Adrenal gland (tissue), 12 donors: ENCODE data around the gene SLC13A3. TPM values are rescaled to one million over a fixed set of nuclear protein-coding genes. Genes with fewer than 3 reads are reported as not detected.

Experiments
- DNase-seq, 7 donors: peaks; one replicate each; pipeline ENCODE4 v3.0.0-alpha.2; 2019 to 2020
- H3K27ac ChIP-seq, 5 donors: fragments of 200-600 bp; sonication (generic) in 4 of 5; 1 replicate in 3 of 5; 2 replicates in 2 of 5; pipeline versions ENCODE4 v1.5.1 to v1.8.0; 2016 to 2020; ENCODE audit warnings: mild to moderate bottlenecking in 1 of 5
- H3K27me3 ChIP-seq: fragments of 200-600 bp; 2 replicates; pipeline ENCODE4 v1.8.0; 2021
- H3K36me3 ChIP-seq, 2 donors: fragments of 200-600 bp; replicated peaks in 1 of 2; 1 replicate in 1 of 2; 2 replicates in 1 of 2; pipeline versions ENCODE4 v1.5.1 to v1.8.0; 2018 to 2022
- H3K4me1 ChIP-seq, 2 donors: fragments of 200-600 bp; replicated peaks in 1 of 2; 1 replicate in 1 of 2; 2 replicates in 1 of 2; pipeline versions ENCODE4 v1.5.1 to v1.8.0; 2018 to 2021
- H3K4me3 ChIP-seq, 4 donors: fragments of 200-600 bp; sonication (generic) in 3 of 4; one replicate each; pipeline ENCODE4 v1.5.1; 2016 to 2018
- H3K9me3 ChIP-seq, 3 donors: fragments of 200-600 bp; sonication (generic) in 1 of 3; replicated peaks in 1 of 3; 1 replicate in 2 of 3; 2 replicates in 1 of 3; pipeline versions ENCODE4 v1.5.1 to v1.8.0; 2016 to 2021
- CTCF ChIP-seq, 6 experiments: fragments of 450-650 bp in 4 of 6; fragments of 200-600 bp in 2 of 6; sonication (generic) in 1 of 6; IDR thresholded peaks; 1 replicate in 5 of 6; 2 replicates in 1 of 6; pipeline versions ENCODE4 v1.5.1 to v1.8.0; 2016 to 2021; ENCODE audit warnings: antibody characterized with exemption in 6 of 6, mild to moderate bottlenecking in 2 of 6, moderate library complexity in 1 of 6
- POLR2A ChIP-seq, 2 donors: fragments of 450-650 bp; IDR thresholded peaks; one replicate each; pipeline ENCODE4 v1.6.1; 2017; ENCODE audit warnings: antibody characterized with exemption in 2 of 2, mild to moderate bottlenecking in 2 of 2, moderate library complexity in 1 of 2
- WGBS, 4 donors: extraction: QIAGEN DNeasy Blood & Tissue Kit in 2 of 4; methylation state at CpG; one replicate each; pipeline versions ENCODE4 v1.1.5 to v1.1.7; 2013 to 2017; 5-methylcytosine and 5-hydroxymethylcytosine counted together
- intact Hi-C, 2 donors: fragments of 100-400 bp; cut with DNase I; formaldehyde crosslinking; loops; one replicate each; pipeline versions ENCODE4 v1.14.1 to v1.15.0; 2022 to 2023
- polyA plus RNA-seq, 3 donors: library from polyadenylated mRNA; stranded (reverse); fragments of 200-250 nt in 2 of 3; fragments of 350-450 nt in 1 of 3; fragmentation: Illumina TruSeq in 1 of 3; extraction: RNeasy Lipid Tissue Mini Kit (QIAGEN cat#74804) in 1 of 3; gene quantifications; one replicate each; pipeline ENCODE4 v1.2.3, GENCODE V29; 2013 to 2014
- total RNA-seq, 9 donors: library from RNA; depleted of rRNA in 4 of 9; stranded (reverse); fragments of >200 nt in 4 of 9; fragments of 120-200 nt in 1 of 9; fragmentation: NEBNext Ultra II Directional in 1 of 9; extraction: Animal tissue kit (Norgen Biotek cat#: 25700) in 1 of 9; gene quantifications; one replicate each; pipeline versions ENCODE4 v1.1.0 to v1.2.4, GENCODE V29; 2013 to 2023
- donor health status: healthy with polysubstance abuse.
- donor health status: Bipolar disorder and iron deficiency.
- donor health status: DM: yes; HTN: yes; CAD: no.
- donor health status: DM: no; HTN: no; CAD: no.
- donor health status: DM: no; HTN: no; CAD: no.
- donor health status: DM: yes; HTN: yes; CAD: no.

The SLC13A3 gene
- total and polyA plus RNA-seq, 12 donors, result 1.5 to 11.2 (median 3.9) TPM

DNA sequence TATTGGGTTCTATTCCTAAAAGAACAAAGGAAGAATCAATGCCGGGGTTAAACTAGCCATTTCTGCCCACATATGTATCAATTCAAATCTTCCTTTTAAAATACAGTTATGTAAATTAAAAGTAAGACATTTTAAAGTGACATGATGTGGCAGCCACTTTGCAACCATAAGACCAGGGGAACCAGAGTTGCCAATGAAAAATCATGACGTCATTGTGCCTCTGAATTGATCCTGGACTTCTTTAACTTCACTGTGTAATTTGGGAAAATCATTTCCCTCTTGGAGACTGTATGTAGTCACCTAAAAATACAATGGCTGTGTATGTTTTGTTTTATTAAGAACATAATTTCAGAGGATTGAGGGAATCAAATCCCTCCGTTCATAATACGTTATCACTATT, 42.2 kb downstream of the SLC13A3 start:
- no peak for TF ChIP-seq CTCF (IDR thresholded peaks at IDR 0.05)
- no peak for TF ChIP-seq POLR2A (IDR thresholded peaks at IDR 0.05)
- 90 to 96% (median 94%) methylated on average over 4 of the region's 4 CpGs for WGBS, 4 donors
- no peak overlapping the region for H3K27ac ChIP-seq
- no peaks in the 10 kb centered on the region for H3K27me3 ChIP-seq
- no peaks in the 10 kb centered on the region for H3K9me3 ChIP-seq
- intact Hi-C loops, result no loop called here
- H3K4me1 ChIP-seq, result no peaks in the 10 kb centered on the region
- H3K4me3 ChIP-seq, result no peak overlapping the region
- no peaks in the 10 kb centered on the region for H3K36me3 ChIP-seq
- DNase-seq, result no peak

GRCh38 chr20:46607849-46608497, 43.3 kb downstream of the SLC13A3 start:
- no peaks in the 10 kb centered on the region for H3K4me1 ChIP-seq
- no peak for TF ChIP-seq CTCF (IDR thresholded peaks at IDR 0.05)
- TF ChIP-seq POLR2A (IDR thresholded peaks at IDR 0.05), result no peak
- intact Hi-C loops, result no loop called here
- DNase-seq, result no peak
- H3K27me3 ChIP-seq, result no peaks in the 10 kb centered on the region
- 91 to 95% (median 95%) methylated on average over 8 of the region's 8 CpGs for WGBS, 4 donors
- no peaks in the 10 kb centered on the region for H3K36me3 ChIP-seq
- H3K27ac ChIP-seq, result no peak overlapping the region
- no peaks in the 10 kb centered on the region for H3K9me3 ChIP-seq
- H3K4me3 ChIP-seq, result no peak overlapping the region

DNA sequence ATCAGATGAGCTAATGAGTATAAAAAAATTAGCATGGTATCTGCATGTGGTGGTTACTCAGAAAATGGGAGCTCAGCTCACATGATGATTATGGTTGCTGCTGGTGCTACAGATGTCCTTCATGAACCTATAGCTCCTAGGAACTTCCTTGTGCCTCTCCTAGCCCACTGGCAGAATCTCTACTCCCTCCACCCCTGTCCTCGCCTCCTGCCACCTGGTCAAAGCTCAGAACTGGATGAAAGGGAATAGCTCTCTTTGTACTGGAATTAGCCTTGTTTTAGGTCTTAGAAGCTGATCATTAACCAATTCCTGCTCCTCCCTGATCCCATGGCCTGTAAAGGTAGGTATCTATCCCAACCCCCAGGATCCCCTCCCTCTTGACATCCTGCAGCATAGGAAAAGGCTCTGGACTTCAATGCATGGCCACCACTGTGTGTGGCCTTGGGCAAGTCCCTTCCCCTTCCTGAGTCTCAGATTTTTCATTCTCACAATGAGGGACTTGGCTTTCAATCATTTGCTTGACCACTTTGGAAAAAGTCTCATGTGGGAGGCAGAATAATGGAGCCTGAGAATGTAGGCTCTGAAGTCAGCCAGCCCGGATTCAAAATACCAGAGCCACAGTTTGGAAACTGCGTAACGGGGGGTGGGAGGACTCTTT, 43.9 kb downstream of the SLC13A3 start:
- Histone ChIP-seq H3K27me3 (no peaks in the 10 kb centered on the region), H3K4me3 (no peak overlapping the region), H3K4me1 (no peaks in the 10 kb centered on the region), H3K27ac (no peak overlapping the region), H3K36me3 (no peaks in the 10 kb centered on the region), H3K9me3 (no peaks in the 10 kb centered on the region)
- no peak for DNase-seq
- TF ChIP-seq POLR2A (IDR thresholded peaks at IDR 0.05) (no peak), CTCF (IDR thresholded peaks at IDR 0.05) (no peak)
- 91 to 95% (median 94%) methylated on average over 4 of the region's 4 CpGs for WGBS, 4 donors
- intact Hi-C loops, result no loop called here

DNA sequence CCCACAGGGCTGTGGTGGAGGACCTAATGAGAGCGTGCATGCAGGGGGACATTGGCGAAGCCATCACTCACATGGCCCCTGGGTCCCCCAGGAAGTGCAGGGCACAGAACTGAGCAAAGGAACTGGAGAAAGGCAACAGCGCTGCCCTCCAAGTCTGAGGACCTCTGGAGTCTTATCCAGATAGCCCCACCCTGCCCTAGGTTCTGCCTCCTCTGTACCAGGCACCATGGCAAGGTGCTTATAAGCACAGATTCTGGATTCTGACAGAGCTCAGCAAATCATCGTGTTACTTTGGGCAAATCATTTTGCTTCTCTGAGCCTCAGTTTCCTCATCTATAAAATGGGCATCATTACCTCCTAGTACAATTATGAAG, 44.5 kb downstream of the SLC13A3 start:
- no peak for DNase-seq
- Histone ChIP-seq H3K9me3 (no peaks in the 10 kb centered on the region), H3K27ac (no peak overlapping the region), H3K27me3 (no peaks in the 10 kb centered on the region), H3K36me3 (no peaks in the 10 kb centered on the region), H3K4me1 (no peaks in the 10 kb centered on the region), H3K4me3 (no peak overlapping the region)
- intact Hi-C loops, result no loop called here
- TF ChIP-seq POLR2A (IDR thresholded peaks at IDR 0.05), result no peak
- TF ChIP-seq CTCF (IDR thresholded peaks at IDR 0.05), result no peak
- 94 to 97% (median 94%) methylated on average over 3 to 4 of the region's 4 CpGs for WGBS, 4 donors
